ENCODE results near the gene SIGLEC6. TPM values are rescaled to one million over a fixed set of nuclear protein-coding genes. Genes with fewer than 3 reads are reported as not detected.

Gene SIGLEC6
- total RNA-seq, 1 experiment from 2014 or later: not detected

GRCh38 chr19:51489113-51489512 lies 42.4 kb downstream of the SIGLEC6 start:
- H3K9me3 ChIP-seq (replicated peaks): no peaks in the 10 kb centered on the region; the same call in 1 of the 2 replicates

GRCh38 chr19:51488491-51488890 lies 43.0 kb downstream of the SIGLEC6 start:
- Histone ChIP-seq H3K4me1 (replicated peaks) (no peaks in the 10 kb centered on the region), H3K36me3 (no peaks in the 10 kb centered on the region), H3K27me3 (replicated peaks) (no peaks in the 10 kb centered on the region), H3K4me3 (no peak overlapping the region), H3K27ac (no peak overlapping the region), H3K9me3 (replicated peaks) (no peaks in the 10 kb centered on the region; the same call in 1 of the 2 replicates)
- no peak for DNase-seq (ENCODE audit: low read depth in 1 of 2, low spot score in 2 of 2)

More at GRCh38 chr19:51489113-51489512, 42.4 kb downstream of the SIGLEC6 start:
- DNase-seq (ENCODE audit: low read depth in 1 of 2, low spot score in 2 of 2): no peak
- Histone ChIP-seq H3K4me3 (no peak overlapping the region), H3K27ac (no peak overlapping the region), H3K27me3 (replicated peaks) (no peaks in the 10 kb centered on the region), H3K36me3 (no peaks in the 10 kb centered on the region), H3K4me1 (replicated peaks) (no peaks in the 10 kb centered on the region)

DNA sequence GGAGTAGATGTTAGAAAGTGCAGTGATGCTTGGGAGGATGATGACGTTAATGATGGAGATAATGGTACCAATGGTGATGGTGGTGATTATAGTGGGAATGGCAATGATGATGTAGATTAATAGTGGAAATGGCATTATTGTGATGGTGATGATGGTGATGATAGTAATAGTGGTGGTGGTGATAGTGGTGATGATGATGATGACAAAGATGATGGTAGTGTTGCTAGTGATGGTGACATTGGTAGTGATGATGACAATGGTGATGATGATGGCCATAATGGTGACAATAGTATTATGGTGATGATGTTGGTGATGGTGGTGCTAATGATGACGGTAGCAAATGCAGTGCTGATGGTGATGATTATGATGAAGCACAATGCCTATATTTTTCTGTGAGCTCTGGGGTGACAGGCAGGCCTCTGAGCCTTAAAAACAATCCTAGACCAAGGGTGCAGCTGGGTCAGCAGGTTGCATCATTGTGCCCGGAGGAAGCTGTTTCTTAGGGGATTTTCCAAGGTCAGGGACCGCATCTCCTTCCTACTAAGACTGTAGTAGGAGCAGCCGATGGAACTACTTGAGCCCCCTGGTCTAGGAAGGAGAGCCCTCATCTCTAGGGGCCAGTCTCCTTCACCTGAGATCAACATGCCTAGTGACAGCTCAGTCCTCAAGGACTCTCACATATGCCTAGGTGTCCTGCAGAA lies 45.4 kb downstream of the SIGLEC6 start:
- Histone ChIP-seq H3K27me3 (replicated peaks) (no peaks in the 10 kb centered on the region), H3K9me3 (replicated peaks) (no peaks in the 10 kb centered on the region; the same call in 1 of the 2 replicates), H3K4me3 (no peak overlapping the region), H3K4me1 (replicated peaks) (no peaks in the 10 kb centered on the region), H3K36me3 (no peaks in the 10 kb centered on the region), H3K27ac (no peak overlapping the region)
- no peak for DNase-seq (ENCODE audit: low read depth in 1 of 2, low spot score in 2 of 2)

DNA sequence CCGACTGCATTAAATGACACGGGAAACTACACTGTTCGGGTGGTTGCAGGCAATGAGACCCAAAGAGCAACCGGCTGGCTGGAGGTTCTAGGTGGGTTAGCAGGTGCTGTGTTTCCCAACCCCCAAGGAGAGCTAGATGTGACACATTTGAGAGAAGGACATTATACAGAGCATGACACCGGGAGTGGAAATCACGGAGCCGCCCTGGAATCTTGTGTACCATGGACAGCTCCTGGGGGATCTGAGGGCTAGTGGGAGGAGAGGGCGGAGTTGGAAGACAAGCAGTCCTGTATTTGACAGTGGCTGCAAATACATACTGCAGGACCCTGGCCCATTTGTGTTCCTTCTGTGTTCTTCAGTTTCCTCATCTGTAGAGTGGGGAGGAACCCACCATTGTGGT lies 50.9 kb downstream of the SIGLEC6 start:
- H3K9me3 ChIP-seq (replicated peaks): no peaks in the 10 kb centered on the region; the same call in 1 of the 2 replicates
- no peak overlapping the region for H3K4me3 ChIP-seq
- H3K27ac ChIP-seq: no peak overlapping the region
- H3K27me3 ChIP-seq (replicated peaks): no peaks in the 10 kb centered on the region; the same call in 1 of the 2 replicates
- no peak for DNase-seq (ENCODE audit: low read depth in 1 of 2, low spot score in 2 of 2)
- H3K36me3 ChIP-seq: no peaks in the 10 kb centered on the region
- no peaks in the 10 kb centered on the region for H3K4me1 ChIP-seq (replicated peaks)

GRCh38 chr19:51479531-51480331 lies 51.7 kb downstream of the SIGLEC6 start:
- Histone ChIP-seq H3K27me3 (replicated peaks) (no peaks in the 10 kb centered on the region; the same call in 1 of the 2 replicates), H3K9me3 (replicated peaks) (no peaks in the 10 kb centered on the region), H3K4me3 (no peak overlapping the region), H3K4me1 (replicated peaks) (no peaks in the 10 kb centered on the region), H3K36me3 (no peaks in the 10 kb centered on the region), H3K27ac (no peak overlapping the region)
- DNase-seq (ENCODE audit: low read depth in 1 of 2, low spot score in 2 of 2): no peak

DNA sequence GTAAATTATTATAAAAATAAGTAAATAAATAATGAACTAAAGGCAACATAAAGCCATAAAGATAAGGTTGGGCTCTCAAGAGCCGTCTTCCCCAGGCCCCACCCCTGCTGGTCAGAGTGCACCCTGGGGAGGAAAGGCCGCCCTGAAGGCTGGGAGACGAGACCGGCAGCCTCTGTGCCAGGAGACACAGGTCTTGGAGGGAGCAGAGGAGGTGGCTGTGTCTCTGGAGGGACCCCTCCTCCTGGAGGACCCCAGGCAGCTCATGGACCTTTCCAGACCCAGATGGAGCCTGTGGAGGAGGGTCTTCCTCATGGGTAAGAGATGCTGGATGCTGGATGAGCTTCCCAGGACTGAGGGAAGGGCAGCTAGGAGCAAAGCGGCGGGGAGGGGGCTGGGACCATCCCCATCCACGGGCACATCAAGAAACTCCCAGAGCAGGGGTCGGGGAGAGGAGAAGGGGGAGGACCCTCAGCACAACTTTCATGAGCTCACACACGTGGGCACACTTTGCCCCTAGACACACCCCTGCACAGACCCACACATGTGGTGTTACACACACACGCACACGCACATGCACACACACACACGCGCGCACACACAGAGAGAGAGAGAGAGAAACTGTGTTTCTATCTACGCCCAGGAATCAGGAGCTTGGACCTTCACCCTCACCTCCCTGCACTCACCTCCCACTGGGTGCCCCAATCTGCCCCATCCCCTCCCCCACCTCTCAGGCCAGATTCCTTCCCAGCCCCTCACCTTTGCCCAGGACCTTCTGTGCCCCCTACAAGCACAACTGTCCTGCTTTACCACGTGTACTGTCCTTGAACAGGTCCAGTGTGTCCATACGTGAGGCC lies 52.9 kb downstream of the SIGLEC6 start, which contains the start of gene CEACAM18:
CEACAM18 (plus strand) TSS at position 159 of the 854 bp plus-strand sequence.
- Histone ChIP-seq H3K27me3 (replicated peaks) (no peaks in the 10 kb centered on the region; the same call in 1 of the 2 replicates), H3K4me3 (no peak within 1 kb of the TSS), H3K9me3 (replicated peaks) (no peaks in the 10 kb centered on the region), H3K4me1 (replicated peaks) (no peaks in the 10 kb centered on the region), H3K36me3 (no peaks in the 10 kb centered on the region), H3K27ac (no peak within 1 kb of the TSS)
- DNase-seq (ENCODE audit: low read depth in 1 of 2, low spot score in 2 of 2): no peak

DNA sequence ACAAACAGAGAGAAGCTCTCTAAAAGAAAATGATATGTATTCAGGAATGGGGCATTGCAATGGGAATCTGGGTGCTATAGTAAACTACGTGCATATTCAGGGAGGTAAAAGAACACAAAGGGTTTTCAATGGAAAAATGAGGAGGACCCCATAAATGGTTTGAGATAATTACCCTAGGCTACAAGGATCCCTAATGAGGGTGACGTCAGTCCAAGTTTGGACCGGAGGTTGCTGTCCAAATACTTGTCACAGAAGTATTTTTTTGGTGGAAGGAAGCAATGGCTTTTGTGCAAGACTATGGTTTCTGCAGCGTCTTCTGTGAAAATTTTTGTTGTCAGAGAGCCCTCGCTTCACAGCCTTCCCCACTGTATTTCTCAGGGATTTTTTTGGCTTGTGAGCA lies 54.1 kb downstream of the SIGLEC6 start:
- Histone ChIP-seq H3K4me1 (replicated peaks) (no peaks in the 10 kb centered on the region), H3K27ac (no peak overlapping the region), H3K27me3 (replicated peaks) (no peaks in the 10 kb centered on the region; the same call in none of the 2 replicates), H3K4me3 (no peak overlapping the region), H3K9me3 (replicated peaks) (no peaks in the 10 kb centered on the region), H3K36me3 (no peaks in the 10 kb centered on the region)
- DNase-seq (ENCODE audit: low read depth in 1 of 2, low spot score in 2 of 2): no peak

DNA sequence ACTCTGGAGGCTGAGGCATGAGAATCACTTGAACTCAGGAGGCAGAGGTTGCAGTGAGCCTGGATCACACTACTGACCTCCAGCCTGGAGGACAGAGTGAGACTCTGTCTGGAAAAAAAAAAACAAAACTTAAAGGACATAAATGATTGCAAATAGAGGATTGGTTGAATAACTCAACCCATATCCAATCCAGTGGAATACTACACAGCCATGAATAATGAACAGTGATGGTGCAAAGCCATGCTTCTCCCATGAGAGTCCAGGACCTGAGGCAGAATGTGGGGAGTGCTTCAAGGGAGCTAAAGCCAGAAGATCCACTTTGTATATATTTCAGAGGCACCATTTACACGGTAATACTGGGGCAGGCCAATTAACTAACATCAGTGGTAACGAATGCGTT lies 55.3 kb downstream of the SIGLEC6 start:
- H3K4me1 ChIP-seq (replicated peaks): no peaks in the 10 kb centered on the region
- no peaks in the 10 kb centered on the region for H3K9me3 ChIP-seq (replicated peaks)
- H3K36me3 ChIP-seq: no peaks in the 10 kb centered on the region
- H3K4me3 ChIP-seq: no peak overlapping the region
- no peak for DNase-seq (ENCODE audit: low read depth in 1 of 2, low spot score in 2 of 2)
- H3K27me3 ChIP-seq (replicated peaks): no peaks in the 10 kb centered on the region; the same call in none of the 2 replicates
- H3K27ac ChIP-seq: no peak overlapping the region

DNA sequence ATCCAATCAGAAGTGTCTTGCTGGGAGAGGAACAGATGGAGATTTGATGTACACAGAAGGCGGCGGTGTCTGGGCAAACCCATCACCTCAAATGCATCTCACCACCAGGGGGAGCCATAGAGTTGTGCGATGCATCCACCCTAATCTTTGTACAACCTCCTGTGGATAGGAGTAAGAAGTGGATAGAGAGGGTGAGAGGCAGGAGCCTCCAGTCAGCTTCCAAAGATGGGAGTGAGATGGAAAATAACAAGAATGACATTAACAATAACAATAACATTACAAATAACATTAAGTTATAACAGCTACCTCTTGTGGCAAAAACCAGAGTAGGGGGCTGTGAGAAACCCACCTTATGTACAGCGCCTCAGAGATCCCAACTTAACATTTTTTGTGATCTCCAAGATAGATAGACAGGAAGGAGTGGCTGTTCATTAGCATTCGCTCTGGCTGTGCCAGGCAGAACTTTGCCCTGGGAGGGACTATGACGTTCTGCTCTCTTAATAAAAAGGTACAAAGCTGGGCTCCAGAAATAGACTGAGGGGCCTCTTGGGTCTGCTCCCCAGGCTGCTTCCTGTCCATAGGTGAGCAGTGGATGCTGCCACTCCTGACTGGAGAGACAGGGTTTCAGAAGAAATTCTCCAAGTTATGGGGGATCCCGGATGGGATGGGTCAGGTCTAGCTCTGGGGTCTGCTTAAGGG lies 58.3 kb downstream of the SIGLEC6 start:
- no peak overlapping the region for H3K27ac ChIP-seq
- peak; percentile 32 to 66 for DNase-seq (ENCODE audit: low read depth in 1 of 2, low spot score in 2 of 2)
- no peaks in the 10 kb centered on the region for H3K9me3 ChIP-seq (replicated peaks)
- H3K4me3 ChIP-seq: no peak overlapping the region
- H3K36me3 ChIP-seq: no peaks in the 10 kb centered on the region
- no peaks in the 10 kb centered on the region for H3K4me1 ChIP-seq (replicated peaks)
- H3K27me3 ChIP-seq (replicated peaks): no peaks in the 10 kb centered on the region; the same call in none of the 2 replicates

DNA sequence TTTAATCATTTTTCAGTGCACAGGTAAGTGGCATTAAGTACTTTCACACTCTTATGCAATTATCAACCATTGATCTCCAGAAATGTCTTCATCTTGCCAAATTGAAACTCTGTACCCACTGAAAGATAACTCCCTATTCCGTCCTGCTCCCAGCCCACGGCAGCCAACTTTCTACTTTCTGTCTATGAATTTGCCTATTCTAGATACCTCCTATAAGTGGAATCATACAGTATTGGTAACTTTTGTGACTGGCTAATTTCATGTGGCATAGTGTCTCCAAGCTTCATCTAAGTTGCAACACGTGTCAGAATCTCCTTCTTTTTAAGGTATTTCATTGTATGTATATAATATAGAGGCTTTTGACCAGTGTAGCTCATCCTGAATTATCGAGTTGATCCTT lies 58.9 kb downstream of the SIGLEC6 start:
- Histone ChIP-seq H3K27ac (no peak overlapping the region), H3K9me3 (replicated peaks) (no peaks in the 10 kb centered on the region), H3K4me3 (no peak overlapping the region), H3K36me3 (no peaks in the 10 kb centered on the region), H3K4me1 (replicated peaks) (no peaks in the 10 kb centered on the region), H3K27me3 (replicated peaks) (no peaks in the 10 kb centered on the region; the same call in none of the 2 replicates)
- DNase-seq (ENCODE audit: low read depth in 1 of 2, low spot score in 2 of 2): no peak

- H3K27me3 ChIP-seq (replicated peaks): no peaks in the 10 kb centered on the region; the same call in none of the 2 replicates
- no peak overlapping the region for H3K27ac ChIP-seq
- H3K9me3 ChIP-seq (replicated peaks): no peaks in the 10 kb centered on the region
- H3K36me3 ChIP-seq: no peaks in the 10 kb centered on the region
- no peak overlapping the region for H3K4me3 ChIP-seq
- no peaks in the 10 kb centered on the region for H3K4me1 ChIP-seq (replicated peaks)
- DNase-seq (ENCODE audit: low read depth in 1 of 2, low spot score in 2 of 2): no peak
Measured at GRCh38 chr19:51471527-51471926, 59.9 kb downstream of the SIGLEC6 start.

- H3K36me3 ChIP-seq: no peaks in the 10 kb centered on the region
- H3K27me3 ChIP-seq (replicated peaks): no peaks in the 10 kb centered on the region; the same call in none of the 2 replicates
- DNase-seq (ENCODE audit: low read depth in 1 of 2, low spot score in 2 of 2): no peak
- H3K4me3 ChIP-seq: no peak overlapping the region
- H3K4me1 ChIP-seq (replicated peaks): no peaks in the 10 kb centered on the region
- H3K27ac ChIP-seq: no peak overlapping the region
- H3K9me3 ChIP-seq (replicated peaks): no peaks in the 10 kb centered on the region
Measured at GRCh38 chr19:51470966-51471365, 60.5 kb downstream of the SIGLEC6 start.

DNA sequence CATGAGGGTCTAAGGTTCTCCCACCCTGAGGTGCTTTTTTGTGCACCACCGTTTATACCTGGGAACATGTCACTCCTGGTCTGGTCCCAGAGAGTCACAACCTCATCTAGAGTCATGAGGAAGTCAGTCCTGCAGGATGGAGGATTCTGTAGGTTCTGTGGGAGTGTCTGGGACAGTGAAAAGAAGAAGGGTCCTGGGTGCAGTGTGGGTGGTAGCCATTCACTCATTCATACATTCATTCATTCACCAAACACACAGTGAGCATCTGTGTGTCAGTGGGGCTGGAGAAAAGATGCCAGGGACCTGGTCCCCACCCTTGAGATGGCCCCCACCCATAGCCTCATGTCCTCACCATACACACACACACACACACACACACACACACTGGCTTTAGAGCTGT lies 61.8 kb downstream of the SIGLEC6 start:
- Histone ChIP-seq H3K4me3 (no peak overlapping the region), H3K9me3 (replicated peaks) (no peaks in the 10 kb centered on the region), H3K4me1 (replicated peaks) (no peaks in the 10 kb centered on the region), H3K27ac (no peak overlapping the region), H3K36me3 (no peaks in the 10 kb centered on the region), H3K27me3 (replicated peaks) (no peaks in the 10 kb centered on the region; the same call in none of the 2 replicates)
- no peak for DNase-seq (ENCODE audit: low read depth in 1 of 2, low spot score in 2 of 2)
